Measurements from ENCODE around the gene XPO5.
"Not testable (repeated sequence)": the region's sequence is repeated elsewhere in the genome, so short reads cannot be mapped to it uniquely, and the experiment has no call there.

XPO5 gene

GRCh38 chr6:43517505-43518357 lies 58.1 kb downstream of the XPO5 start:
- no peak for DNase-seq (ENCODE audit: low spot score)

- peak; percentile 99 for DNase-seq (ENCODE audit: low spot score)
Measured at GRCh38 chr6:43516697-43517504, 58.9 kb downstream of the XPO5 start, which contains the start of the genes POLR1C and YIPF3. POLR1C (plus strand) TSS chr6:43517089; CDS start chr6:43517110, 21 bp downstream. YIPF3 (minus strand) TSS chr6:43516926; CDS start chr6:43516807, 119 bp downstream.

- DNase-seq (ENCODE audit: low spot score), result no peak
Measured at GRCh38 chr6:43516367-43516696, 59.5 kb downstream of the XPO5 start.

- no peak for DNase-seq (ENCODE audit: low spot score)
Measured at GRCh38 chr6:43515808-43516207, 60.0 kb downstream of the XPO5 start.

GRCh38 chr6:43511824-43512415 lies 63.9 kb downstream of the XPO5 start:
- no peak for DNase-seq (ENCODE audit: low spot score)

- no peak for DNase-seq (ENCODE audit: low spot score)
Measured at GRCh38 chr6:43510827-43511163, 65.0 kb downstream of the XPO5 start.

GRCh38 chr6:43509984-43510826 lies 65.6 kb downstream of the XPO5 start, which contains the start of gene LRRC73:
LRRC73 (minus strand) TSS chr6:43510346; CDS start chr6:43509785, 561 bp downstream.
- DNase-seq (ENCODE audit: low spot score), result peak; percentile 76

GRCh38 chr6:43509142-43509983 lies 66.5 kb downstream of the XPO5 start:
- DNase-seq (ENCODE audit: low spot score), result no peak

- DNase-seq (ENCODE audit: low spot score), result no peak
Measured at GRCh38 chr6:43508481-43509141, 67.2 kb downstream of the XPO5 start.

- DNase-seq (ENCODE audit: low spot score), result peak; percentile 91
Measured at GRCh38 chr6:43506667-43507471, 69.0 kb downstream of the XPO5 start.

- DNase-seq (ENCODE audit: low spot score), result no peak
Measured at GRCh38 chr6:43506171-43506570, 69.7 kb downstream of the XPO5 start.

GRCh38 chr6:43505718-43506117 lies 70.1 kb downstream of the XPO5 start:
- no peak for DNase-seq (ENCODE audit: low spot score)

GRCh38 chr6:43504756-43505593 lies 70.9 kb downstream of the XPO5 start:
- no peak for DNase-seq (ENCODE audit: low spot score)

GRCh38 chr6:43503443-43503842 lies 72.4 kb downstream of the XPO5 start:
- DNase-seq (ENCODE audit: low spot score), result no peak

- DNase-seq (ENCODE audit: low spot score), result no peak
Measured at GRCh38 chr6:43502666-43503065, 73.2 kb downstream of the XPO5 start.

GRCh38 chr6:43500921-43501320 lies 74.9 kb downstream of the XPO5 start:
- no peak for DNase-seq (ENCODE audit: low spot score)

- no peak for DNase-seq (ENCODE audit: low spot score)
Measured at GRCh38 chr6:43499028-43499815, 76.6 kb downstream of the XPO5 start.

- not testable (repeated sequence) for DNase-seq (ENCODE audit: low spot score)
Measured at GRCh38 chr6:43498291-43498690, 77.5 kb downstream of the XPO5 start.

Measured in cerebellar cortex (tissue), 1 donor.